Measurements from ENCODE around the gene GRSF1. TPM values are rescaled to one million over a fixed set of nuclear protein-coding genes. Genes with fewer than 3 reads are reported as not detected.

GRSF1 gene
- polyA plus RNA-seq, 1 of the 3 experiments (the other 2 are of a cell fraction), result 44.2 TPM

DNA sequence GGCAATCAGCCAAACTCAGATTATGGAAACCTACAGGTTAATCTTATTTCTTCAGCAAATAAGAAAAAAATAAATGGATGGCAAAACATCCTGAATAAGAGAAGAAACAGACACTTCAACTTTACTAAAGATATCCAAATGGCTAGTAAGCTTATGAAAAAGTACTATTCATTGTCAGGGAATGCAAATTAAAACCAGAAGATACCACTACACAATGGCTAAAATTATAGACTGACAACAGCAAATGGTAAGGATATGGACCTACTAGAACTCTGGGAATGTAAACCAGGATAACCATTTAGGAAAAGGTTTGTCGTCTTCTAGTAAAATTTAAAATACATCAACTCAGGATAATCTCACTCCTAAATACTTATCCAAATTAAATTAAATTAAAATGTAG lies 24.3 kb downstream of the GRSF1 start:
- ChIA-PET CTCF (no interaction called here), POLR2A (no interaction called here)
- H3K79me2 ChIP-seq (ENCODE audit: insufficient read depth), result no peaks in the 10 kb centered on the region
- H3K9ac ChIP-seq, result no peak overlapping the region
- H3K4me3 ChIP-seq (ENCODE audit: low read depth in 2 of 2, low read length in 1 of 2), result no peak overlapping the region
- no peak for DNase-seq
- H2AFZ ChIP-seq (ENCODE audit: low read depth), result no peak overlapping the region
- no peaks in the 10 kb centered on the region for H3K9me3 ChIP-seq
- 51% methylated on average over 1 of the region's 1 CpG for whole genome bisulfite sequencing (ENCODE audit: low lambda C conversion rate)
- H3K36me3 ChIP-seq (replicated peaks in 1 of 2; ENCODE audit: control insufficient read depth in 1 of 2, insufficient read depth in 2 of 2, low read length in 1 of 2), result peaks cover 18 to 30% of the 10 kb centered on the region in 2 experiments
- peak overlapping the region; percentile 45 to 56; a peak in 2 of 4 replicates for H3K27ac ChIP-seq (ENCODE audit: low read depth in 2 of 2, low read length in 1 of 2)
- no peaks in the 10 kb centered on the region for H3K27me3 ChIP-seq (ENCODE audit: insufficient read depth)
- H3K4me2 ChIP-seq, result no peak overlapping the region
- TF ChIP-seq EZH2phosphoT487 (IDR thresholded peaks at IDR 0.05; ENCODE audit: borderline replicate concordance, low read depth) (no peak), TCF12 (IDR thresholded peaks at IDR 0.05) (peak; percentile 56; the same call in 1 of the 2 replicates)
- H3F3A ChIP-seq (replicated peaks; ENCODE audit: insufficient read depth), result peaks cover 12% of the 10 kb centered on the region
- H4K20me1 ChIP-seq (ENCODE audit: insufficient read depth), result no peaks in the 10 kb centered on the region; the same call in 1 of the 2 replicates
- H3K4me1 ChIP-seq (ENCODE audit: control insufficient read depth in 1 of 2, insufficient read depth in 2 of 2, low read depth in 1 of 2, low read length in 1 of 2), result no peaks in the 10 kb centered on the region; a peak in 1 of 4 replicates
- H3K9me2 ChIP-seq, result no peaks in the 10 kb centered on the region

DNA sequence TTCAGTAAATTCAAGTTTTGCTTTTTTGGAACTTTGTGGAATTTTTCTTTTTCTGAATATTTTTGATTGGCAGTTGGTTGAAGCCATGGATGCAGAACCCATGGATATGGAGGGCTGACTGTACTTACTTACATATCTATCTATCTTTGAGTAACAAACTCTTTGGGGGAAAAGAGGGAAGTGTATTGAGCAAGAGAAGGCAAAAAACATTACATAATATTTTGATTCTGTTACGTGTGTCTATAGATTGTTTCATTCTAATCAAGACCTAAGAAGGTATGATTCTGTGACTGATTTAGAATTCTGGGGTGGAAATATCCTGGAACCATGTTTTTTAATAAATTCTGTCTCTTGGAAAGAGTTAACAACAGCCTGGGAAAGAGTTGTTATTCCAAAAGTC lies 31.5 kb downstream of the GRSF1 start:
- Histone ChIP-seq H3K79me2 (ENCODE audit: insufficient read depth) (no peaks in the 10 kb centered on the region), H3K4me3 (ENCODE audit: low read depth in 2 of 2, low read length in 1 of 2) (no peak overlapping the region), H3K9me2 (no peaks in the 10 kb centered on the region), H3K9ac (no peak overlapping the region), H3K4me1 (ENCODE audit: control insufficient read depth in 1 of 2, insufficient read depth in 2 of 2, low read depth in 1 of 2, low read length in 1 of 2) (no peaks in the 10 kb centered on the region), H2AFZ (ENCODE audit: low read depth) (no peak overlapping the region), H4K20me1 (ENCODE audit: insufficient read depth) (no peaks in the 10 kb centered on the region), H3F3A (replicated peaks; ENCODE audit: insufficient read depth) (no peaks in the 10 kb centered on the region), H3K36me3 (replicated peaks in 1 of 2; ENCODE audit: control insufficient read depth in 1 of 2, insufficient read depth in 2 of 2, low read length in 1 of 2) (peaks cover 22 to 41% of the 10 kb centered on the region in 2 experiments), H3K27ac (ENCODE audit: low read depth in 2 of 2, low read length in 1 of 2) (no peak overlapping the region), H3K4me2 (no peak overlapping the region), H3K27me3 (ENCODE audit: insufficient read depth) (no peaks in the 10 kb centered on the region), H3K9me3 (no peaks in the 10 kb centered on the region)
- WGBS (ENCODE audit: low lambda C conversion rate), result 96% methylated on average over 1 of the region's 1 CpG
- ChIA-PET POLR2A (no interaction called here), CTCF (interaction anchor here (0.8 kb wide), 1 partner anchor 105 kb away, joined by 3 read pairs; no protein-coding TSS in a partner anchor)
- TF ChIP-seq GATA2 (CRISPR knock-in tag; IDR thresholded peaks at IDR 0.05), result no peak
- TF ChIP-seq RFX5 (IDR thresholded peaks at IDR 0.05; ENCODE audit: low read length), result no peak
- no peak for TF ChIP-seq NRF1 (IDR thresholded peaks at IDR 0.05; ENCODE audit: low read depth, low read length)
- TF ChIP-seq, protein P1, sequence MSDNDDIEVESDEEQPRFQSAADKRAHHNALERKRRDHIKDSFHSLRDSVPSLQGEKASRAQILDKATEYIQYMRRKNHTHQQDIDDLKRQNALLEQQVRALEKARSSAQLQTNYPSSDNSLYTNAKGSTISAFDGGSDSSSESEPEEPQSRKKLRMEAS (IDR thresholded peaks at IDR 0.05; ENCODE audit: low read depth), result no peak
- no peak for TF ChIP-seq CHD2 (IDR thresholded peaks at IDR 0.05; ENCODE audit: low read length, partially characterized antibody)
- TF ChIP-seq, protein P2, sequence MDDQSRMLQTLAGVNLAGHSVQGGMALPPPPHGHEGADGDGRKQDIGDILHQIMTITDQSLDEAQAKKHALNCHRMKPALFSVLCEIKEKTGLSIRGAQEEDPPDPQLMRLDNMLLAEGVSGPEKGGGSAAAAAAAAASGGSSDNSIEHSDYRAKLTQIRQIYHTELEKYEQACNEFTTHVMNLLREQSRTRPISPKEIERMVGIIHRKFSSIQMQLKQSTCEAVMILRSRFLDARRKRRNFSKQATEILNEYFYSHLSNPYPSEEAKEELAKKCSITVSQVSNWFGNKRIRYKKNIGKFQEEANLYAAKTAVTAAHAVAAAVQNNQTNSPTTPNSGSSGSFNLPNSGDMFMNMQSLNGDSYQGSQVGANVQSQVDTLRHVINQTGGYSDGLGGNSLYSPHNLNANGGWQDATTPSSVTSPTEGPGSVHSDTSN (IDR thresholded peaks at IDR 0.05), result no peak
- TF ChIP-seq, protein P3, sequence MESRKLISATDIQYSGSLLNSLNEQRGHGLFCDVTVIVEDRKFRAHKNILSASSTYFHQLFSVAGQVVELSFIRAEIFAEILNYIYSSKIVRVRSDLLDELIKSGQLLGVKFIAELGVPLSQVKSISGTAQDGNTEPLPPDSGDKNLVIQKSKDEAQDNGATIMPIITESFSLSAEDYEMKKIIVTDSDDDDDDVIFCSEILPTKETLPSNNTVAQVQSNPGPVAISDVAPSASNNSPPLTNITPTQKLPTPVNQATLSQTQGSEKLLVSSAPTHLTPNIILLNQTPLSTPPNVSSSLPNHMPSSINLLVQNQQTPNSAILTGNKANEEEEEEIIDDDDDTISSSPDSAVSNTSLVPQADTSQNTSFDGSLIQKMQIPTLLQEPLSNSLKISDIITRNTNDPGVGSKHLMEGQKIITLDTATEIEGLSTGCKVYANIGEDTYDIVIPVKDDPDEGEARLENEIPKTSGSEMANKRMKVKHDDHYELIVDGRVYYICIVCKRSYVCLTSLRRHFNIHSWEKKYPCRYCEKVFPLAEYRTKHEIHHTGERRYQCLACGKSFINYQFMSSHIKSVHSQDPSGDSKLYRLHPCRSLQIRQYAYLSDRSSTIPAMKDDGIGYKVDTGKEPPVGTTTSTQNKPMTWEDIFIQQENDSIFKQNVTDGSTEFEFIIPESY (IDR thresholded peaks at IDR 0.05; ENCODE audit: borderline replicate concordance, low read depth), result no peak
- TF ChIP-seq, protein P4, sequence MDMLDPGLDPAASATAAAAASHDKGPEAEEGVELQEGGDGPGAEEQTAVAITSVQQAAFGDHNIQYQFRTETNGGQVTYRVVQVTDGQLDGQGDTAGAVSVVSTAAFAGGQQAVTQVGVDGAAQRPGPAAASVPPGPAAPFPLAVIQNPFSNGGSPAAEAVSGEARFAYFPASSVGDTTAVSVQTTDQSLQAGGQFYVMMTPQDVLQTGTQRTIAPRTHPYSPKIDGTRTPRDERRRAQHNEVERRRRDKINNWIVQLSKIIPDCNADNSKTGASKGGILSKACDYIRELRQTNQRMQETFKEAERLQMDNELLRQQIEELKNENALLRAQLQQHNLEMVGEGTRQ (IDR thresholded peaks at IDR 0.05; ENCODE audit: borderline replicate concordance, low read depth, low read length), result no peak
- TF ChIP-seq, protein P5, sequence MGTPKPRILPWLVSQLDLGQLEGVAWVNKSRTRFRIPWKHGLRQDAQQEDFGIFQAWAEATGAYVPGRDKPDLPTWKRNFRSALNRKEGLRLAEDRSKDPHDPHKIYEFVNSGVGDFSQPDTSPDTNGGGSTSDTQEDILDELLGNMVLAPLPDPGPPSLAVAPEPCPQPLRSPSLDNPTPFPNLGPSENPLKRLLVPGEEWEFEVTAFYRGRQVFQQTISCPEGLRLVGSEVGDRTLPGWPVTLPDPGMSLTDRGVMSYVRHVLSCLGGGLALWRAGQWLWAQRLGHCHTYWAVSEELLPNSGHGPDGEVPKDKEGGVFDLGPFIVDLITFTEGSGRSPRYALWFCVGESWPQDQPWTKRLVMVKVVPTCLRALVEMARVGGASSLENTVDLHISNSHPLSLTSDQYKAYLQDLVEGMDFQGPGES (IDR thresholded peaks at IDR 0.05; ENCODE audit: low read depth, low read length), result no peak
- TF ChIP-seq EP300 (IDR thresholded peaks at IDR 0.05; ENCODE audit: borderline replicate concordance in 1 of 2, low read depth in 1 of 2, low read length in 1 of 2), result no peak
- no peak for TF ChIP-seq TAF1 (IDR thresholded peaks at IDR 0.05; ENCODE audit: borderline replicate concordance, low read depth, low read length)
- no peak for TF ChIP-seq MEF2A (IDR thresholded peaks at IDR 0.05; ENCODE audit: borderline replicate concordance, low read depth)
- TF ChIP-seq RXRA (IDR thresholded peaks at IDR 0.05; ENCODE audit: borderline replicate concordance, low read depth), result no peak
- no peak for TF ChIP-seq NFIC (IDR thresholded peaks at IDR 0.05; ENCODE audit: borderline replicate concordance)
- TF ChIP-seq, protein P6, sequence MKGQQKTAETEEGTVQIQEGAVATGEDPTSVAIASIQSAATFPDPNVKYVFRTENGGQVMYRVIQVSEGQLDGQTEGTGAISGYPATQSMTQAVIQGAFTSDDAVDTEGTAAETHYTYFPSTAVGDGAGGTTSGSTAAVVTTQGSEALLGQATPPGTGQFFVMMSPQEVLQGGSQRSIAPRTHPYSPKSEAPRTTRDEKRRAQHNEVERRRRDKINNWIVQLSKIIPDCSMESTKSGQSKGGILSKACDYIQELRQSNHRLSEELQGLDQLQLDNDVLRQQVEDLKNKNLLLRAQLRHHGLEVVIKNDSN (IDR thresholded peaks at IDR 0.05; ENCODE audit: borderline replicate concordance, low read depth), result no peak
- TF ChIP-seq SMC3 (IDR thresholded peaks at IDR 0.05; ENCODE audit: low read depth, low read length), result no peak
- no peak for TF ChIP-seq FOXM1 (IDR thresholded peaks at IDR 0.05; ENCODE audit: low read depth)
- no peak for DNase-seq

Measured in SK-N-SH (cell line).